HG02852 (cell line): ENCODE results near the gene TMEM145.

Source experiments
- ATAC-seq: cut with Tn5 transposase; IDR thresholded peaks from one replicate; pipeline ENCODE4 v1.9.1; 2021; ENCODE audit warnings: mild to moderate bottlenecking, moderate library complexity; ENCODE audit not compliant: unreplicated experiment

Gene TMEM145

GRCh38 chr19:42357290-42357689 lies 44.2 kb downstream of the TMEM145 start:
- no peak for ATAC-seq

DNA sequence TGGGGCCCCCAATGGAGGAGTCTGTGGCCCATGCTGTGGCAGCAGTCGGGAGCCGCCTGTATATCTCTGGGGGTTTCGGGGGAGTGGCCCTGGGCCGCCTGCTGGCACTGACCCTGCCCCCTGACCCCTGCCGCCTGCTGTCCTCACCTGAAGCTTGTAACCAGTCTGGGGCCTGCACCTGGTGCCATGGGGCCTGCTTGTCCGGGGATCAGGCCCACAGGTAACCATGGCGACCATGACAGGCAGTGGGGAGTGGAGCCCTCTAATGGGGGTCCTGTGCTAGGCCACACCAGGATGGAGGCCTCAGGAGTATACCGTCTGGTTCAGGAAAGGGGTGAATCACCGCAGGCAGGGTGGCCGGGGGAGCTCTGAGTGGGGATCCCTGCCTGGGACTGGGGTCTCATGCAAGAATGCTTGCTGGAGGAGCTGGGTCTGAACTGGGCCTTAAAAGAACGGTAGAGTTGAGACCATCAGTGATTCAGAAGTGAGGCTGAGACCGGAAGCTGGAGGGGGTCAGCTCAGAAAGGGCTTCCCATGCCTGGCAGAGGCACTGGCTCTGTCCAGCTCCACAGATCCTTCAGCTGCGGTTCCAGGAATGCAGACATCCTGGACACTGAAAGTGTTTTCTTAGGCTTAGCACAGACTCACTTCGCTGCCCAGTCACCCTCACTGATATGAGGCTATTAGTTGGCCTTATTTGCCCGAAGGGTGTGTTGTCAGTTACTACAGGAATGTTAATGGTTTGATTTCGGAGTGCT lies 47.9 kb downstream of the TMEM145 start:
- no peak for ATAC-seq

DNA sequence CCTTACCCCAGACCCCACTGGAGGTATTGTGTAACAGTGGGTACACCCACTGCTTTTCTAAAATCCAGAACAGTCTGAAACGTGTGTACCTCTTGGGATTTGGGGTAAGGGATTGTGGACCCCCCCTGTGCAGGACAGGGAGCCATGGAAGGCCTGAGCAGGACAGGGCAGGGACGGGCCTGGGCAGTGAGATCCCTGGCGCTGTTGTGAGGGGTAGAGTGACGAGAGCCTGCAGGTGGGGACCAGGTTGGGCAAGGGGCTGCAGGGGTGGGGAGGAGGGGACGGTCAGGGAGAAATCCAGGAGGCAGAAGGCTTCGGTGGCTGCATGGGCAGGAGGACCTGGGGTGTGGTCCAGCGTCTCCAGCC lies 48.4 kb downstream of the TMEM145 start:
- ATAC-seq = no peak

- no peak for ATAC-seq
These were observed 49.2 kb downstream of the TMEM145 start for GRCh38 chr19:42362342-42362741.

GRCh38 chr19:42362891-42363440 lies 49.9 kb downstream of the TMEM145 start:
- no peak for ATAC-seq

GRCh38 chr19:42363614-42364346 lies 50.7 kb downstream of the TMEM145 start:
- no peak for ATAC-seq

- no peak for ATAC-seq
These were observed 53.6 kb downstream of the TMEM145 start for GRCh38 chr19:42366673-42367072.

GRCh38 chr19:42367929-42368328 lies 54.8 kb downstream of the TMEM145 start:
- no peak for ATAC-seq

DNA sequence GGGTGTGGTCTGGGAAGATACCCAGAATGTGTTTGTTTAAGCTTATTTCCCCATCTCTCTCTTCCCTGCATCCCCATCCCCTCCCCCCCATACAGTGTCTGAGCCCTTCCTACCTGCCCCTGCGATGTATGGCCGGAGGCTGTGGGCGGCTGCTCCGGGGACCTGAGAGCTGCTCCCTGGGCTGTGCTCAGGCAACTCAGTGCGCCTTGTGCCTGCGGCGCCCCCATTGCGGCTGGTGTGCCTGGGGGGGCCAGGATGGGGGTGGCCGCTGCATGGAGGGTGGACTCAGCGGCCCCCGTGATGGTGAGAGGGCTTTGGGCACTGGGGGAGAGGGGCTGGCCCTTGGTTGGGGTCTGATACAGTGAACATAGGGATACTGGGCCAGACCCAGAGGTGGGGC lies 55.3 kb downstream of the TMEM145 start:
- ATAC-seq = no peak

DNA sequence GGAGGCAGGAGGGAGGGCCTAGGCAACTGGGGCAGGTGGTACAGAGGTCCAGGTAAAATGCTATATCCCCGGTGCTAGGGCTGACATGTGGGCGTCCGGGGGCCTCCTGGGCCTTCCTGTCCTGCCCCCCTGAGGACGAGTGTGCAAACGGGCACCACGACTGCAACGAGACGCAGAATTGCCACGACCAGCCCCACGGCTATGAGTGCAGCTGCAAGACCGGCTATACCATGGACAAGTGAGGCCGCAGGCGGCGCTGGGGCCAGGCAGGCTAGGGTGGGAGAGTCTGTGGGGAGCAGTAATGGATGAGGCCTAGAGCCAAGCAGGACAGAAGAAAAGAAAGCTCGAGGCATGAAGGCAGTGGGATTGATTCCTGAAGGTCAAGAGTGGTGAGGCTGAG lies 55.7 kb downstream of the TMEM145 start:
- ATAC-seq = no peak

- no peak for ATAC-seq
These were observed 56.4 kb downstream of the TMEM145 start for GRCh38 chr19:42369433-42370067.

DNA sequence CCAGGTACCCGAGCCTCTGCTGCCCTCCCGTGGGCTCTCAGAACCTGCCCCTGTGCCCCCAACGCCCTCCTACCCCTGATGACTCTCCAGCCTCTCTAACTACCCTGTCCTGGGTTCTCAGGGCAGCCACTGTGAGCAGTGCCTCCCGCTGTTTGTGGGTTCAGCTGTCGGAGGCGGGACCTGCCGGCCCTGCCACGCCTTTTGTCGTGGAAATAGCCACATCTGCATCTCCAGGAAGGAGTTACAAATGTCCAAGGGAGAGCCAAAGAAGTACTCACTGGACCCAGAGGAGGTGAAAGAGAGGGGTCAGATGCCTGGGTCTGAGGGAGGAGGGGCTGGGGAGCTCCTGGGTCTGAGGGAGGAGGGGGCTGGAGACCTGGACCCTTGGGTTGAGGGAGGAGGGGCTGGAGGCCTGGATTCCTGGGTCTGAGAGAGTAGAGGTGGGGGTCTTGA lies 57.0 kb downstream of the TMEM145 start:
- ATAC-seq = no peak

- no peak for ATAC-seq
These were observed 57.6 kb downstream of the TMEM145 start for GRCh38 chr19:42370626-42371175.
